ENCODE measurements around the gene CCIN. TPM values are rescaled to one million over a fixed set of nuclear protein-coding genes. Genes with fewer than 3 reads are reported as not detected.

CCIN gene
- polyA plus RNA-seq, 3 donors = 0.11 to 2.3 (median 0.35) TPM

DNA sequence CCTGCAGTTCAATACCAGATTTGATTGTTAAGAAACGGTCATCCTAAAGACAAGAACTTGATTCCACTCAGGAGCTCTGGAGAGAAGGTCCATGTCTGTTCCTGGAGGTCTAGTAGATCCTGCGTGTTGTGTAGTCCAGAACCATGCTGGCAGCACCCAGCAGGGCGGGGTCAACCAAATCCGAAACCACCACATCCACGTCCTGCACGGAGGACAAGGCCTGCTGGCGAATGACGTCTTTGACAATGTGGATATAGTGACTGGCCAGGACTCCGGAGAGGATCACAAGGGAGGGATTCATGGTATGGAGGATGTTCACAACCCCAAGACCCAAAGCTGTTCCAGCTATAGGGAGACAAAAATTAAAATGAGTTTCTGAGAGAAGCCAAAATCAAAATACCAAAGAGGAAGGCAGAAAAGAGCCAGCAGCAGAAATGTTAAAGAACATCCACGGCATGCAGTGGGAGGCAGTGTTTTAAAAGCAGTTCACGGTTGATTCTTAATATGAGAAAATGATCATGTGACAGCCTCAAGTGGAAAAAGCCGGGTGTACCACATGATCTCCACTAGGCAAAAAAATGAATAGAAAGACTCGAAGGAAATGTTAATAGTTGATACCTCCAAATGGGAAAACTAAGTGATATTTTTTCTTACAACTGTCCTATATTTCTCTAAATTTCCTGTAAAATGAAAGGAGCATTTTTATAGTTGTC lies 48.2 kb downstream of the CCIN start:
- DNase-seq = no peak
- H3K27ac Mint-ChIP-seq = peak overlapping the region in 4 of 7 donors; percentile 2 to 78 (median 35)
- intact Hi-C loops (cut with micrococcal nuclease) = no loop called here
- peaks cover 68 to 87% of the 10 kb centered on the region in 2 donors for H3K36me3 Mint-ChIP-seq
- H3K4me3 ChIP-seq (replicated peaks in 1 of 3; ENCODE audit: low read depth in 2 of 3, low read length in 3 of 3) = no peak overlapping the region
- H3K27ac ChIP-seq (ENCODE audit: low read depth in 1 of 2, low read length in 2 of 2) = peak overlapping the region in 1 of 2 donors; percentile 18
- H3K27me3 Mint-ChIP-seq (ENCODE audit: low read depth in 3 of 3) = peaks cover 0 to 1% (median 0%) of the 10 kb centered on the region in 3 donors
- no peak overlapping the region for H3K4me3 Mint-ChIP-seq
- peaks cover 70% of the 10 kb centered on the region for H4K20me1 ChIP-seq (ENCODE audit: insufficient read depth, low read length)
- H3K9me3 Mint-ChIP-seq = peaks cover 0 to 6% (median 2%) of the 10 kb centered on the region in 7 donors
- no peak overlapping the region for H3K4me2 ChIP-seq (replicated peaks; ENCODE audit: extremely low read depth, low read length, poor library complexity, severe bottlenecking)
- H3K27me3 ChIP-seq (ENCODE audit: control insufficient read depth in 2 of 2, insufficient read depth in 2 of 2, low read length in 2 of 2) = no peaks in the 10 kb centered on the region
- no peak overlapping the region for H2AFZ ChIP-seq (ENCODE audit: insufficient read depth, low read depth, low read length, poor library complexity, severe bottlenecking)
- H3K36me3 ChIP-seq (replicated peaks in 1 of 2; ENCODE audit: control insufficient read depth in 1 of 2, insufficient read depth in 2 of 2, low read length in 2 of 2) = peaks cover 62 to 98% of the 10 kb centered on the region in 2 donors
- H3K9ac ChIP-seq (ENCODE audit: insufficient read depth, low read length, poor library complexity, severe bottlenecking) = no peak overlapping the region
- 70% methylated on average over 2 of the region's 13 CpGs for WGBS (ENCODE audit: insufficient coverage)
- H3K79me2 ChIP-seq (ENCODE audit: insufficient read depth, low read length) = peaks cover 21% of the 10 kb centered on the region
- peaks cover 0 to 2% of the 10 kb centered on the region in 2 donors for H3K9me3 ChIP-seq (replicated peaks in 1 of 2; ENCODE audit: control insufficient read depth in 1 of 2, insufficient read depth in 1 of 2, low read length in 2 of 2)
- peaks cover 2% of the 10 kb centered on the region for H3K4me1 Mint-ChIP-seq
- TF ChIP-seq, protein P1, sequence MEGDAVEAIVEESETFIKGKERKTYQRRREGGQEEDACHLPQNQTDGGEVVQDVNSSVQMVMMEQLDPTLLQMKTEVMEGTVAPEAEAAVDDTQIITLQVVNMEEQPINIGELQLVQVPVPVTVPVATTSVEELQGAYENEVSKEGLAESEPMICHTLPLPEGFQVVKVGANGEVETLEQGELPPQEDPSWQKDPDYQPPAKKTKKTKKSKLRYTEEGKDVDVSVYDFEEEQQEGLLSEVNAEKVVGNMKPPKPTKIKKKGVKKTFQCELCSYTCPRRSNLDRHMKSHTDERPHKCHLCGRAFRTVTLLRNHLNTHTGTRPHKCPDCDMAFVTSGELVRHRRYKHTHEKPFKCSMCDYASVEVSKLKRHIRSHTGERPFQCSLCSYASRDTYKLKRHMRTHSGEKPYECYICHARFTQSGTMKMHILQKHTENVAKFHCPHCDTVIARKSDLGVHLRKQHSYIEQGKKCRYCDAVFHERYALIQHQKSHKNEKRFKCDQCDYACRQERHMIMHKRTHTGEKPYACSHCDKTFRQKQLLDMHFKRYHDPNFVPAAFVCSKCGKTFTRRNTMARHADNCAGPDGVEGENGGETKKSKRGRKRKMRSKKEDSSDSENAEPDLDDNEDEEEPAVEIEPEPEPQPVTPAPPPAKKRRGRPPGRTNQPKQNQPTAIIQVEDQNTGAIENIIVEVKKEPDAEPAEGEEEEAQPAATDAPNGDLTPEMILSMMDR (IDR thresholded peaks at IDR 0.05) = no peak
- no peaks in the 10 kb centered on the region for H3K4me1 ChIP-seq (ENCODE audit: control insufficient read depth in 1 of 2, insufficient read depth in 2 of 2, low read length in 2 of 2)

- Histone ChIP-seq H3K36me3 (replicated peaks in 1 of 2; ENCODE audit: control insufficient read depth in 1 of 2, insufficient read depth in 2 of 2, low read length in 2 of 2) (peaks cover 62 to 98% of the 10 kb centered on the region in 2 donors), H3K4me1 (ENCODE audit: control insufficient read depth in 1 of 2, insufficient read depth in 2 of 2, low read length in 2 of 2) (no peaks in the 10 kb centered on the region), H2AFZ (ENCODE audit: insufficient read depth, low read depth, low read length, poor library complexity, severe bottlenecking) (no peak overlapping the region), H3K27me3 (ENCODE audit: control insufficient read depth in 2 of 2, insufficient read depth in 2 of 2, low read length in 2 of 2) (no peaks in the 10 kb centered on the region), H3K27ac (ENCODE audit: low read depth in 1 of 2, low read length in 2 of 2) (peak overlapping the region in 1 of 2 donors; percentile 14), H3K4me2 (replicated peaks; ENCODE audit: extremely low read depth, low read length, poor library complexity, severe bottlenecking) (no peak overlapping the region), H4K20me1 (ENCODE audit: insufficient read depth, low read length) (peaks cover 64% of the 10 kb centered on the region), H3K9me3 (replicated peaks in 1 of 2; ENCODE audit: control insufficient read depth in 1 of 2, insufficient read depth in 1 of 2, low read length in 2 of 2) (peaks cover 0 to 7% of the 10 kb centered on the region in 2 donors), H3K79me2 (ENCODE audit: insufficient read depth, low read length) (peaks cover 17% of the 10 kb centered on the region), H3K9ac (ENCODE audit: insufficient read depth, low read length, poor library complexity, severe bottlenecking) (no peak overlapping the region), H3K4me3 (replicated peaks in 1 of 3; ENCODE audit: low read depth in 2 of 3, low read length in 3 of 3) (no peak overlapping the region)
- intact Hi-C loops (cut with micrococcal nuclease) = no loop called here
- TF ChIP-seq, protein P1 (IDR thresholded peaks at IDR 0.05) = no peak
- 87% methylated on average over 2 of the region's 5 CpGs for WGBS (ENCODE audit: insufficient coverage)
- Mint-ChIP-seq H3K4me3 (no peak overlapping the region), H3K27ac (peak overlapping the region in 2 of 7 donors; percentile 6 to 23), H3K4me1 (peaks cover 2% of the 10 kb centered on the region), H3K27me3 (ENCODE audit: low read depth in 3 of 3) (peaks cover 0 to 1% (median 0%) of the 10 kb centered on the region in 3 donors), H3K9me3 (peaks cover 0 to 11% (median 3%) of the 10 kb centered on the region in 7 donors), H3K36me3 (peaks cover 69 to 89% of the 10 kb centered on the region in 2 donors)
- no peak for DNase-seq
Observed at GRCh38 chr9:36218011-36218410, 48.8 kb downstream of the CCIN start.

Measured in CD14-positive monocyte (primary cell).